ENCODE measurements around the gene PIP5KL1. TPM values are rescaled to one million over a fixed set of nuclear protein-coding genes. Genes with fewer than 3 reads are reported as not detected.
A peak's percentile ranks its signal among the peaks of the same experiment; 100 is the strongest.

The PIP5KL1 gene
- total RNA-seq, 1 experiment from 2014 or later = 3.9 TPM

GRCh38 chr9:127966416-127967150, 36.0 kb upstream of the PIP5KL1 start:
- peak; percentile 63 for DNase-seq (ENCODE audit: low spot score)
- no TSS peak for BruUV-seq (replicated peaks)
- H3K4me1 ChIP-seq (ENCODE audit: insufficient read depth, low read length, poor library complexity, severe bottlenecking) = peaks cover 89% of the 10 kb centered on the region

GRCh38 chr9:127965953-127966352, 35.4 kb upstream of the PIP5KL1 start:
- H3K36me3 ChIP-seq (ENCODE audit: insufficient read depth, low read length, poor library complexity, severe bottlenecking) = no peaks in the 10 kb centered on the region
- intact Hi-C loops (cut with micrococcal nuclease; ENCODE audit: unreplicated experiment) = loop anchor here (5.0 kb wide), 1 partner anchor 101 kb away; the partner anchor contains the start of genes NAIF1 and SLC25A25
- DNase-seq (ENCODE audit: low spot score) = no peak
- H3K27me3 ChIP-seq (replicated peaks; ENCODE audit: insufficient read depth, low read depth, low read length, poor library complexity) = no peaks in the 10 kb centered on the region
- H3K4me1 ChIP-seq (ENCODE audit: insufficient read depth, low read length, poor library complexity, severe bottlenecking) = peaks cover 91% of the 10 kb centered on the region
- no peak for TF ChIP-seq CTCF (conservative IDR thresholded peaks at IDR 0.05; ENCODE audit: low read depth, low read length)
- TF ChIP-seq EZH2 (IDR thresholded peaks at IDR 0.05; ENCODE audit: borderline replicate concordance, low read depth, low read length, poor library complexity, severe bottlenecking) = no peak
- BruUV-seq (replicated peaks) = no TSS peak
- POLR2A ChIA-PET (ENCODE audit: low non-redundant PET) = interaction anchor here (0.6 kb wide), 1 partner anchor 14 kb away, joined by 3 read pairs; no protein-coding TSS in a partner anchor
- H3K4me3 ChIP-seq (ENCODE audit: low read depth, low read length, poor library complexity, severe bottlenecking) = no peak overlapping the region
- CTCF ChIA-PET = no interaction called here
- H3K27ac ChIP-seq (ENCODE audit: low read depth, low read length, poor library complexity, severe bottlenecking) = peak overlapping the region; percentile 96
- no peaks in the 10 kb centered on the region for H3K9me3 ChIP-seq (ENCODE audit: low read depth, low read length, poor library complexity, severe bottlenecking)

More at GRCh38 chr9:127966416-127967150, 36.0 kb upstream of the PIP5KL1 start:
- Histone ChIP-seq H3K27me3 (replicated peaks; ENCODE audit: insufficient read depth, low read depth, low read length, poor library complexity) (no peaks in the 10 kb centered on the region), H3K4me3 (ENCODE audit: low read depth, low read length, poor library complexity, severe bottlenecking) (no peak overlapping the region), H3K36me3 (ENCODE audit: insufficient read depth, low read length, poor library complexity, severe bottlenecking) (no peaks in the 10 kb centered on the region), H3K27ac (ENCODE audit: low read depth, low read length, poor library complexity, severe bottlenecking) (peak overlapping the region; percentile 96), H3K9me3 (ENCODE audit: low read depth, low read length, poor library complexity, severe bottlenecking) (no peaks in the 10 kb centered on the region)
- no peak for TF ChIP-seq CTCF (conservative IDR thresholded peaks at IDR 0.05; ENCODE audit: low read depth, low read length)
- no peak for TF ChIP-seq EZH2 (IDR thresholded peaks at IDR 0.05; ENCODE audit: borderline replicate concordance, low read depth, low read length, poor library complexity, severe bottlenecking)
- intact Hi-C loops (cut with micrococcal nuclease; ENCODE audit: unreplicated experiment) = loop anchor here (5.0 kb wide), 1 partner anchor 101 kb away; the partner anchor contains the start of genes NAIF1 and SLC25A25
- CTCF ChIA-PET = no interaction called here
- POLR2A ChIA-PET (ENCODE audit: low non-redundant PET) = interaction anchor here (0.6 kb wide), 1 partner anchor 15 kb away, joined by 3 read pairs; no protein-coding TSS in a partner anchor

GRCh38 chr9:127963359-127964064, 32.9 kb upstream of the PIP5KL1 start:
- Histone ChIP-seq H3K27ac (ENCODE audit: low read depth, low read length, poor library complexity, severe bottlenecking) (peak overlapping the region; percentile 96), H3K9me3 (ENCODE audit: low read depth, low read length, poor library complexity, severe bottlenecking) (no peaks in the 10 kb centered on the region), H3K4me1 (ENCODE audit: insufficient read depth, low read length, poor library complexity, severe bottlenecking) (peaks cover 84% of the 10 kb centered on the region), H3K36me3 (ENCODE audit: insufficient read depth, low read length, poor library complexity, severe bottlenecking) (no peaks in the 10 kb centered on the region), H3K4me3 (ENCODE audit: low read depth, low read length, poor library complexity, severe bottlenecking) (no peak overlapping the region), H3K27me3 (replicated peaks; ENCODE audit: insufficient read depth, low read depth, low read length, poor library complexity) (no peaks in the 10 kb centered on the region)
- POLR2A ChIA-PET (ENCODE audit: low non-redundant PET) = interaction anchor here (0.7 kb wide), 1 partner anchor 81 kb away, joined by 6 read pairs; no protein-coding TSS in a partner anchor
- TF ChIP-seq EZH2 (IDR thresholded peaks at IDR 0.05; ENCODE audit: borderline replicate concordance, low read depth, low read length, poor library complexity, severe bottlenecking) (no peak), CTCF (conservative IDR thresholded peaks at IDR 0.05; ENCODE audit: low read depth, low read length) (no peak)
- intact Hi-C loops (cut with micrococcal nuclease; ENCODE audit: unreplicated experiment) = no loop called here
- DNase-seq (ENCODE audit: low spot score) = no peak
- no TSS peak for BruUV-seq (replicated peaks)
- CTCF ChIA-PET = interaction anchor here (1.1 kb wide), 1 partner anchor 21 kb away, joined by 3 read pairs; no protein-coding TSS in a partner anchor

All from A673 (cell line).